Gastroesophageal sphincter (tissue), 3 donors: ENCODE measurements around the gene UGT8.

Experiments used
- POLR2A ChIP-seq, 2 donors: fragments of 450-650 bp; IDR thresholded peaks; one replicate each; pipeline ENCODE4 v1.6.1; 2017; ENCODE audit warnings: antibody characterized with exemption in 2 of 2, mild to moderate bottlenecking in 2 of 2, moderate library complexity in 1 of 2
- TF ChIP-seq, protein P1 (sequence below), 4 experiments: fragments of 200-600 bp in 2 of 4; fragments of 450-650 bp in 2 of 4; sonication (generic) in 1 of 4; IDR thresholded peaks; one replicate each; pipeline ENCODE4 v1.5.1; 2017 to 2019; ENCODE audit warnings: antibody characterized with exemption in 4 of 4, mild to moderate bottlenecking in 2 of 4, moderate library complexity in 2 of 4

DNA sequence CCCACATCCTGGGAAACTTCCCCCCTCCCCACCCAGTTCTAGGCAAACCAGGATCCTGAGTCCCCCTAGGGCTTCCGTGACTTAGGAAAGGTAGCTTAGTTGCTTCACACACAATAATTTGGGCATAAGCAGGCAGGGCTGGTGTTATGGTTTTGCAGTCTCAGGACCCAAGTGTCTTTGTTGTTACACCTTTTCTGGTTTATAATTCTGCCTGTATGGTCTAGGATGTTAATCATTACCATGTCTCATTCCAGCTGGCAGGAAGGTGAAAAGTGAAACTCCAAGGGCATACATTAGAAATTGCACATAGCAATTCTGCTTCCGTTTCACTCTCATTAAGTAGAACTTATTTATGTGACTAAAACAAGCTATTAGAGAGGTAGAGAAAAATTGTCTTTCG is 16.8 kb downstream of the UGT8 start:
- TF ChIP-seq, protein P1, sequence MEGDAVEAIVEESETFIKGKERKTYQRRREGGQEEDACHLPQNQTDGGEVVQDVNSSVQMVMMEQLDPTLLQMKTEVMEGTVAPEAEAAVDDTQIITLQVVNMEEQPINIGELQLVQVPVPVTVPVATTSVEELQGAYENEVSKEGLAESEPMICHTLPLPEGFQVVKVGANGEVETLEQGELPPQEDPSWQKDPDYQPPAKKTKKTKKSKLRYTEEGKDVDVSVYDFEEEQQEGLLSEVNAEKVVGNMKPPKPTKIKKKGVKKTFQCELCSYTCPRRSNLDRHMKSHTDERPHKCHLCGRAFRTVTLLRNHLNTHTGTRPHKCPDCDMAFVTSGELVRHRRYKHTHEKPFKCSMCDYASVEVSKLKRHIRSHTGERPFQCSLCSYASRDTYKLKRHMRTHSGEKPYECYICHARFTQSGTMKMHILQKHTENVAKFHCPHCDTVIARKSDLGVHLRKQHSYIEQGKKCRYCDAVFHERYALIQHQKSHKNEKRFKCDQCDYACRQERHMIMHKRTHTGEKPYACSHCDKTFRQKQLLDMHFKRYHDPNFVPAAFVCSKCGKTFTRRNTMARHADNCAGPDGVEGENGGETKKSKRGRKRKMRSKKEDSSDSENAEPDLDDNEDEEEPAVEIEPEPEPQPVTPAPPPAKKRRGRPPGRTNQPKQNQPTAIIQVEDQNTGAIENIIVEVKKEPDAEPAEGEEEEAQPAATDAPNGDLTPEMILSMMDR (IDR thresholded peaks at IDR 0.05), result no peak
- TF ChIP-seq POLR2A (IDR thresholded peaks at IDR 0.05), result no peak
